K562 (cell line): Measurements from ENCODE around the gene TANGO6. TPM values are rescaled to one million over a fixed set of nuclear protein-coding genes. Genes with fewer than 3 reads are reported as not detected.

Source experiments
- ATAC-seq: fragments of 200-7000 bp; cut with Tn5 transposase; 3 replicates; pipeline ENCODE4 v1.9.1; 2020; ENCODE audit warnings: moderate library complexity
- BruUV-seq: library from RNA; stranded (reverse); fragments of 400-500 nt; replicated peaks from 2 replicates; lab custom pipeline; 2021; lab: Mats Ljungman, UMichigan
- CTCF ChIA-PET: fragments of 300-600 bp; formaldehyde crosslinking; extraction: SDS; loops from one replicate; lab custom pipeline; 2021; ENCODE audit warnings: low intra/inter-chr PET ratio; lab: Yijun Ruan, JAX
- POLR2A ChIA-PET: fragments of 300-600, 350-650 bp; sonication (Branson Sonifier 250); formaldehyde crosslinking; extraction: SDS; loops from one replicate; lab custom pipeline; 2021; ENCODE audit warnings: antibody characterized with exemption, inconsistent platforms; lab: Yijun Ruan, JAX
- DNase-seq, 4 experiments: peaks; one replicate each; pipeline versions ENCODE4 v3.0.0 to v3.0.0-alpha.2; 2011 to 2018; ENCODE audit warnings: low spot score in 3 of 4, mixed read lengths in 3 of 4; ENCODE audit errors: extremely low read depth in 1 of 4
- FAIRE-seq: peaks from 2 replicates; lab custom pipeline; 2011; peaks lifted over from hg19 to GRCh38; lab: Jason Lieb, UNC
- H2AFZ ChIP-seq: 2 replicates; pipeline ENCODE4 v1.6.0; 2011; ENCODE audit warnings: low read depth, low read length, control low read depth, inconsistent platforms
- H3K27ac ChIP-seq: fragments of 200-600 bp; 3 replicates; pipeline ENCODE4 v1.8.0; 2011; ENCODE audit warnings: low read depth, mild to moderate bottlenecking, control low read depth, inconsistent platforms, low read length, moderate library complexity, mixed read lengths; ENCODE audit errors: extremely low read depth
- H3K27me3 ChIP-seq, 2 experiments: fragments of 300-600 bp in 1 of 2; 2 replicates in 1 of 2; 3 replicates in 1 of 2; pipeline versions ENCODE4 v1.6.0 to v1.8.0; 2011; ENCODE audit warnings: inconsistent platforms in 2 of 2, low read length in 2 of 2, mild to moderate bottlenecking in 1 of 2, mixed read lengths in 1 of 2, moderate library complexity in 1 of 2; ENCODE audit not compliant: control insufficient read depth in 2 of 2, insufficient read depth in 2 of 2
- H3K36me3 ChIP-seq: fragments of 300-600 bp; 3 replicates; pipeline ENCODE4 v1.8.0; 2011; ENCODE audit warnings: mild to moderate bottlenecking, low read length, inconsistent platforms; ENCODE audit not compliant: control insufficient read depth, insufficient read depth
- H3K4me1 ChIP-seq, 2 experiments: fragments of 200-600 bp in 1 of 2; replicated peaks in 1 of 2; 2 replicates in 1 of 2; 3 replicates in 1 of 2; pipeline versions ENCODE4 v1.5.1 to v1.8.0; 2011; ENCODE audit warnings: inconsistent platforms in 2 of 2, low read length in 2 of 2, mild to moderate bottlenecking in 1 of 2, mixed read lengths in 1 of 2, moderate library complexity in 1 of 2; ENCODE audit not compliant: control insufficient read depth in 2 of 2, insufficient read depth in 2 of 2
- H3K4me2 ChIP-seq: 2 replicates; pipeline ENCODE4 v1.6.1; 2011; ENCODE audit warnings: low read length, control low read depth, inconsistent platforms, mixed read lengths; ENCODE audit not compliant: insufficient read depth
- H3K4me3 ChIP-seq: fragments of 200-600 bp; sonication (generic), shearing (Covaris generic); 2 replicates; pipeline ENCODE4 v1.5.1; 2016; ENCODE audit warnings: control low read depth, inconsistent platforms
- H3K79me2 ChIP-seq: fragments of 200-600 bp; 3 replicates; pipeline ENCODE4 v1.8.0; 2011; ENCODE audit warnings: low read length, inconsistent platforms; ENCODE audit not compliant: control insufficient read depth, insufficient read depth
- H3K9ac ChIP-seq, 2 experiments: 2 replicates each; pipeline versions ENCODE4 v1.6.0 to v1.6.1; 2011; ENCODE audit warnings: low read depth in 2 of 2, low read length in 2 of 2, control low read depth in 1 of 2, inconsistent platforms in 1 of 2, mild to moderate bottlenecking in 1 of 2, mixed read lengths in 1 of 2; ENCODE audit not compliant: insufficient read depth in 1 of 2
- H3K9me1 ChIP-seq: one replicate; pipeline ENCODE4 v1.6.0; 2011; ENCODE audit warnings: inconsistent platforms, mild to moderate bottlenecking, low read length, moderate library complexity; ENCODE audit not compliant: control insufficient read depth, insufficient read depth
- H3K9me3 ChIP-seq: replicated peaks from 2 replicates; pipeline ENCODE4 v1.5.1; 2011; ENCODE audit warnings: low read depth, low read length, inconsistent platforms; ENCODE audit not compliant: control insufficient read depth, insufficient read depth
- H4K20me1 ChIP-seq: replicated peaks from 2 replicates; pipeline ENCODE4 v1.6.1; 2011; ENCODE audit warnings: low read length, inconsistent platforms, mixed read lengths; ENCODE audit not compliant: control insufficient read depth, insufficient read depth
- ESRRA ChIP-seq: fragments of 450-650 bp; IDR thresholded peaks from 2 replicates; pipeline ENCODE4 v1.6.1; 2014; ENCODE audit warnings: low read depth, mild to moderate bottlenecking, moderate library complexity, borderline replicate concordance
- ETV5 ChIP-seq: sonication (generic); formaldehyde crosslinking; IDR thresholded peaks from 2 replicates; pipeline ENCODE4 v1.4.0; 2020; ENCODE audit warnings: low read depth, mild to moderate bottlenecking, missing genetic modification reagents
- FOXA3 ChIP-seq, 2 experiments: fragments of 450-650 bp in 1 of 2; sonication (generic) in 1 of 2; formaldehyde crosslinking; IDR thresholded peaks in 1 of 2; conservative IDR thresholded peaks in 1 of 2; 2 replicates each; pipeline versions ENCODE4 v1.4.0 to v1.8.0; 2020 to 2022; ENCODE audit warnings: mild to moderate bottlenecking in 2 of 2, missing genetic modification reagents in 1 of 2
- MEF2D ChIP-seq: conservative IDR thresholded peaks from 2 replicates; pipeline ENCODE4 v1.6.1; 2016; ENCODE audit warnings: low read depth, missing genetic modification characterization, missing compliant biosample characterization
- NCOA2 ChIP-seq, 2 experiments: fragments of 450-650 bp; IDR thresholded peaks; 2 replicates each; pipeline ENCODE4 v1.6.1; 2018; ENCODE audit warnings: mild to moderate bottlenecking in 2 of 2, moderate library complexity in 1 of 2; ENCODE audit not compliant: partially characterized antibody in 2 of 2
- NFYB ChIP-seq: IDR thresholded peaks from 2 replicates; pipeline ENCODE4 v1.6.1; 2011; ENCODE audit warnings: mild to moderate bottlenecking, moderate library complexity; ENCODE audit not compliant: insufficient read length; ENCODE audit errors: extremely low read depth
- POLR2B ChIP-seq: fragments of 450-650 bp; IDR thresholded peaks from 2 replicates; pipeline ENCODE4 v1.6.1; 2018; ENCODE audit warnings: low read depth; ENCODE audit not compliant: partially characterized antibody
- POU5F1 ChIP-seq: fragments of 150-350 bp; IDR thresholded peaks from 2 replicates; pipeline ENCODE4 v1.6.1; 2014; ENCODE audit warnings: borderline replicate concordance, low read length, low read depth, mild to moderate bottlenecking; ENCODE audit not compliant: partially characterized antibody
- RCOR1 ChIP-seq, 2 experiments: IDR thresholded peaks; 2 replicates each; pipeline ENCODE4 v1.6.1; 2012; ENCODE audit warnings: low read depth in 2 of 2, low read length in 2 of 2, borderline replicate concordance in 1 of 2, improper control_type of control experiment in 1 of 2
- THRAP3 ChIP-seq: fragments of 450-650 bp; IDR thresholded peaks from 2 replicates; pipeline ENCODE4 v1.6.1; 2016; ENCODE audit warnings: mild to moderate bottlenecking, inconsistent platforms, borderline replicate concordance
- ZKSCAN8 ChIP-seq: fragments of 200-800 bp; sonication (Bioruptor generic); IDR thresholded peaks from 2 replicates; pipeline ENCODE4 v1.6.1; 2016; ENCODE audit warnings: missing genetic modification characterization, missing compliant biosample characterization
- WGBS: fragments of 100-300 bp; shearing (Covaris generic); methylation state at CpG from one replicate; pipeline ENCODE4 v1.1.6; 2016; ENCODE audit warnings: low coverage, mixed read lengths; ENCODE audit not compliant: insufficient coverage; ENCODE audit errors: missing lambda C conversion rate; 5-methylcytosine and 5-hydroxymethylcytosine counted together
- in situ Hi-C: fragments of 300-500 bp; cut with MboI; formaldehyde crosslinking; loops from 4 replicates; pipeline ENCODE4 v1.15.0; 2018; ENCODE audit warnings: inconsistent platforms, mixed read lengths
- intact Hi-C: fragments of 100-400 bp; cut with micrococcal nuclease; formaldehyde crosslinking; loops from 2 replicates; pipeline ENCODE4 v1.14.2; 2022
- polyA plus RNA-seq, 8 experiments: library from polyadenylated mRNA; depleted of rRNA in 4 of 8; stranded (reverse) in 5 of 8; unstranded in 3 of 8; fragments of >200 nt; fragmentation: Nextera tagmentation in 2 of 8; fragmentation: Illumina TruSeq in 1 of 8; extraction: Ambion mirVana in 2 of 8; extraction: Trizol in 1 of 8; gene quantifications; 2 replicates each; pipeline versions ENCODE4 v1.2.1 to v1.2.3, GENCODE V29; 2011 to 2014; ENCODE audit warnings: inconsistent platforms in 1 of 8, missing spikeins in 1 of 8
- total RNA-seq, 7 experiments: library from RNA; depleted of rRNA in 6 of 7; stranded (reverse); fragments of >200 nt in 6 of 7; fragmentation: Illumina TruSeq in 2 of 7; extraction: Trizol in 2 of 7; gene quantifications; 2 replicates each; pipeline versions ENCODE4 v1.2.1 to v1.2.3, GENCODE V29; 2011 to 2021; ENCODE audit warnings: low replicate concordance in 1 of 7

The TANGO6 gene
- total and polyA plus RNA-seq, 9 of the 15 experiments (the other 6 are each of a cell fraction or from before 2014, with no cell fraction given) = 1.6 to 15.2 (median 9.6) TPM

DNA sequence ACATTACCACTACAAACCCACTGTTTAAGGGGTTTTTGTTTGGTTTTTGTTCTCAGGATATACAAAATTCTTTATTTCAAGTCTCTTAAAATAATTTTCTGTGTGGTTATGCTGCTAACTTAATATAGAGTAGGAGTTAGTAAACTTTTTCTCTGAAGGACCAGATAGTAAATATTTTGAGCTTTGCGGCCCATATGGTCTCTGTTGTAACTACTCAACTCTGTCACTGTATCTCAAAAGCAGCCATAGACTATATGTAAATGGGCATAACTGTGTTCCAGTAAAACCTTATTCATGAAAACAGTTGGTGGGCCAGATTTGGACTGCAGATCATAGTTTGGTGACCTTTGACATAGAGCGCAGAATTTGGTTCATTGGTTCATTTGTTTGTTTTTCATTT lies 7.2 kb downstream of the TANGO6 start:
- intact Hi-C loops = no loop called here
- H3K4me2 ChIP-seq = no peak overlapping the region
- FAIRE-seq (no peak), DNase-seq (no peak), ATAC-seq (no peak)
- ChIA-PET POLR2A (interaction anchor here (0.6 kb wide), 1 partner anchor 390 kb away, joined by 3 read pairs; no protein-coding TSS in a partner anchor), CTCF (no interaction called here)
- H3K79me2 ChIP-seq = no peaks in the 10 kb centered on the region
- no peaks in the 10 kb centered on the region for H3K9me3 ChIP-seq
- in situ Hi-C loops = no loop called here
- no peaks in the 10 kb centered on the region for H3K9me1 ChIP-seq
- H3K27me3 ChIP-seq = no peaks in the 10 kb centered on the region
- no peaks in the 10 kb centered on the region for H4K20me1 ChIP-seq
- no peak overlapping the region for H3K27ac ChIP-seq
- WGBS = 92% methylated on average over 2 of the region's 2 CpGs
- BruUV-seq = no TSS peak
- H3K4me1 ChIP-seq = no peaks in the 10 kb centered on the region; a peak in 1 of 5 replicates
- H3K4me3 ChIP-seq = no peak overlapping the region
- TF ChIP-seq ZKSCAN8 (CRISPR knock-in tag) (no peak), FOXA3 (CRISPR knock-in tag; conservative IDR thresholded peaks at IDR 0.05 in 1 of 2, IDR thresholded peaks at IDR 0.05 in 1 of 2) (no peak), NFYB (no peak), POLR2B (no peak), THRAP3 (no peak), ESRRA (no peak), NCOA2 (IDR thresholded peaks at IDR 0.05; ENCODE audit: partially characterized antibody in 2 of 2) (no peak), MEF2D (tag) (no peak), POU5F1 (no peak), RCOR1 (IDR thresholded peaks at IDR 0.05; ENCODE audit: borderline replicate concordance in 1 of 2, low read depth in 2 of 2, low read length in 2 of 2) (no peak), ETV5 (CRISPR knock-in tag) (no peak)
- no peak overlapping the region for H2AFZ ChIP-seq
- H3K36me3 ChIP-seq = no peaks in the 10 kb centered on the region
- H3K9ac ChIP-seq = no peak overlapping the region
